HepG2 (cell line): Measurements from ENCODE around the gene TMEM14B. TPM values are rescaled to one million over a fixed set of nuclear protein-coding genes. Genes with fewer than 3 reads are reported as not detected.

Source experiments
- AGO1 ChIP-seq: fragments of 200-400 bp; formaldehyde crosslinking; IDR thresholded peaks from 2 replicates; pipeline ENCODE4 v1.6.1; 2017; ENCODE audit warnings: mild to moderate bottlenecking, low read depth, low read length, moderate library complexity; ENCODE audit not compliant: poor library complexity, severe bottlenecking
- BHLHE40 ChIP-seq: IDR thresholded peaks from 2 replicates; pipeline ENCODE4 v1.6.1; 2011; ENCODE audit warnings: low read length, improper control_type of control experiment
- CREB1 ChIP-seq, 2 experiments: fragments of 450-650 bp in 1 of 2; IDR thresholded peaks; 2 replicates each; pipeline ENCODE4 v1.6.1; 2016 to 2017; ENCODE audit warnings: control low read depth in 1 of 2, mild to moderate bottlenecking in 1 of 2, missing compliant biosample characterization in 1 of 2, missing genetic modification characterization in 1 of 2
- CREBL2 ChIP-seq: sonication (generic); formaldehyde crosslinking; IDR thresholded peaks from 2 replicates; pipeline ENCODE4 v1.8.1; 2023; ENCODE audit warnings: missing genetic modification reagents, mild to moderate bottlenecking, borderline replicate concordance
- IKZF5 ChIP-seq: IDR thresholded peaks from 2 replicates; pipeline ENCODE4 v1.6.1; 2018; ENCODE audit warnings: missing genetic modification reagents, mild to moderate bottlenecking, missing compliant biosample characterization
- NCOR1 ChIP-seq: fragments of 200-600 bp; sonication (generic); IDR thresholded peaks from 2 replicates; pipeline ENCODE4 v1.7.0; 2017; ENCODE audit warnings: antibody characterized with exemption, low read length, borderline replicate concordance
- NONO ChIP-seq, 2 experiments: fragments of 450-650 bp in 1 of 2; sonication (generic) in 1 of 2; formaldehyde crosslinking in 1 of 2; IDR thresholded peaks in 1 of 2; conservative IDR thresholded peaks in 1 of 2; 2 replicates each; pipeline versions ENCODE4 v1.6.1 to v1.8.0; 2017 to 2022; ENCODE audit warnings: mild to moderate bottlenecking in 1 of 2, missing genetic modification reagents in 1 of 2, moderate library complexity in 1 of 2
- NR0B2 ChIP-seq: sonication (generic); formaldehyde crosslinking; IDR thresholded peaks from 2 replicates; pipeline ENCODE4 v1.4.0; 2020; ENCODE audit warnings: mild to moderate bottlenecking, missing genetic modification reagents
- NR2F2 ChIP-seq: IDR thresholded peaks from 2 replicates; pipeline ENCODE4 v1.6.1; 2012; ENCODE audit warnings: low read depth, inconsistent platforms, borderline replicate concordance
- PHF21A ChIP-seq: sonication (generic); formaldehyde crosslinking; IDR thresholded peaks from 2 replicates; pipeline ENCODE4 v1.5.0; 2020; ENCODE audit warnings: mild to moderate bottlenecking, missing genetic modification reagents
- REXO4 ChIP-seq: sonication (generic); formaldehyde crosslinking; IDR thresholded peaks from 2 replicates; pipeline ENCODE4 v1.8.0; 2022; ENCODE audit warnings: missing genetic modification reagents, mild to moderate bottlenecking, borderline replicate concordance
- TCF12 ChIP-seq, 2 experiments: fragments of 450-650 bp in 1 of 2; sonication (generic) in 1 of 2; formaldehyde crosslinking in 1 of 2; IDR thresholded peaks; 2 replicates each; pipeline versions ENCODE4 v1.6.1 to v1.8.0; 2017 to 2022; ENCODE audit warnings: antibody characterized with exemption in 1 of 2, mild to moderate bottlenecking in 1 of 2, missing genetic modification reagents in 1 of 2, moderate library complexity in 1 of 2
- TEAD2 ChIP-seq: sonication (generic); formaldehyde crosslinking; IDR thresholded peaks from 2 replicates; pipeline ENCODE4 v1.9.0; 2021; ENCODE audit warnings: missing genetic modification reagents
- ZBTB44 ChIP-seq: sonication (generic); formaldehyde crosslinking; IDR thresholded peaks from 2 replicates; pipeline ENCODE4 v1.4.0; 2020; ENCODE audit warnings: missing genetic modification reagents
- ZFP90 ChIP-seq: sonication (generic); formaldehyde crosslinking; IDR thresholded peaks from 2 replicates; pipeline ENCODE4 v1.8.0; 2022; ENCODE audit warnings: missing genetic modification reagents, mild to moderate bottlenecking, inconsistent platforms, borderline replicate concordance
- ZNF18 ChIP-seq: sonication (generic); formaldehyde crosslinking; IDR thresholded peaks from 2 replicates; pipeline ENCODE4 v1.8.0; 2022; ENCODE audit warnings: mild to moderate bottlenecking, missing genetic modification reagents; ENCODE audit not compliant: insufficient replicate concordance
- ZNF224 ChIP-seq: sonication (generic); formaldehyde crosslinking; IDR thresholded peaks from 2 replicates; pipeline ENCODE4 v1.5.0; 2020; ENCODE audit warnings: mild to moderate bottlenecking, missing genetic modification reagents
- ZNF33A ChIP-seq: sonication (generic); formaldehyde crosslinking; IDR thresholded peaks from 2 replicates; pipeline ENCODE4 v1.5.1; 2020; ENCODE audit warnings: missing genetic modification reagents, mild to moderate bottlenecking, moderate library complexity, borderline replicate concordance
- ZNF431 ChIP-seq: sonication (generic); formaldehyde crosslinking; IDR thresholded peaks from 2 replicates; pipeline ENCODE4 v1.9.0; 2022; ENCODE audit warnings: missing genetic modification reagents, low read depth, mild to moderate bottlenecking, borderline replicate concordance
- ZNF7 ChIP-seq: IDR thresholded peaks from 2 replicates; pipeline ENCODE4 v1.6.1; 2016; ENCODE audit warnings: missing biosample characterization, missing genetic modification reagents
- ZNF816 ChIP-seq: sonication (generic); formaldehyde crosslinking; IDR thresholded peaks from 2 replicates; pipeline ENCODE4 v1.8.0; 2022; ENCODE audit warnings: missing genetic modification reagents, mild to moderate bottlenecking, borderline replicate concordance
- ZNF841 ChIP-seq: sonication (generic); formaldehyde crosslinking; IDR thresholded peaks from 2 replicates; pipeline ENCODE4 v1.8.1; 2023; ENCODE audit warnings: missing genetic modification reagents, borderline replicate concordance
- ZSCAN29 ChIP-seq: sonication (generic); formaldehyde crosslinking; conservative IDR thresholded peaks from 2 replicates; pipeline ENCODE4 v1.4.0; 2020; ENCODE audit warnings: mild to moderate bottlenecking, missing genetic modification reagents
- polyA plus RNA-seq, 8 experiments: library from polyadenylated mRNA; depleted of rRNA in 3 of 8; stranded (reverse) in 7 of 8; unstranded in 1 of 8; fragments of >200 nt; fragmentation: Illumina TruSeq in 4 of 8; extraction: Trizol in 4 of 8; gene quantifications; 2 replicates each; pipeline versions ENCODE4 v1.2.1 to v1.2.3, GENCODE V29; 2011 to 2016; ENCODE audit warnings: low read depth in 4 of 8, missing spikeins in 1 of 8, mixed read lengths in 1 of 8; ENCODE audit not compliant: insufficient read depth in 1 of 8
- total RNA-seq, 5 experiments: library from RNA; depleted of rRNA; stranded (reverse); fragments of >200 nt; fragmentation: Illumina TruSeq; extraction: Trizol; gene quantifications; 2 replicates each; pipeline ENCODE4 v1.2.3, GENCODE V29; 2016; ENCODE audit warnings: low read depth in 1 of 5

Gene TMEM14B
- total and polyA plus RNA-seq, 2 of the 13 experiments (the other 11 are each of a cell fraction or from before 2014, with no cell fraction given), result 133 to 200 TPM

GRCh38 chr6:10747251-10747972 lies at the start of gene TMEM14B (continued):
- TF ChIP-seq TCF12 (IDR thresholded peaks at IDR 0.05) (no peak), TCF12 (CRISPR knock-in tag; IDR thresholded peaks at IDR 0.05) (peak; percentile 92; the same call in 1 of the 2 replicates), ZNF18 (CRISPR knock-in tag) (no peak), ZFP90 (CRISPR knock-in tag) (peak; percentile 39; the same call in 1 of the 2 replicates), NONO (IDR thresholded peaks at IDR 0.05) (no peak), NONO (CRISPR knock-in tag; conservative IDR thresholded peaks at IDR 0.05) (peak; percentile 95), AGO1 (peak; percentile 77), ZNF431 (CRISPR knock-in tag) (no peak; the same call in 1 of the 2 replicates), ZNF7 (CRISPR knock-in tag) (no peak), TEAD2 (CRISPR knock-in tag) (no peak), ZNF816 (CRISPR knock-in tag) (peak; percentile 94; the same call in 1 of the 2 replicates), BHLHE40 (peak; percentile 84), PHF21A (peak; percentile 94), ZSCAN29 (CRISPR knock-in tag) (no peak; the same call in none of the 2 replicates), CREBL2 (CRISPR knock-in tag) (no peak), NR2F2 (peak; percentile 28; the same call in 1 of the 2 replicates), ZNF841 (CRISPR knock-in tag) (no peak), NR0B2 (CRISPR knock-in tag) (peak; percentile 95), CREB1 (IDR thresholded peaks at IDR 0.05) (no peak), CREB1 (CRISPR knock-in tag; IDR thresholded peaks at IDR 0.05) (peak; percentile 69; the same call in 1 of the 2 replicates), ZNF224 (CRISPR knock-in tag) (0 out of 2 replicates have a peak, but pooled peaks have one; percentile 48), REXO4 (0 out of 2 replicates have a peak, but pooled peaks have one; percentile 69), IKZF5 (CRISPR knock-in tag) (peak; percentile 95), ZNF33A (CRISPR knock-in tag) (no peak), ZBTB44 (CRISPR knock-in tag) (no peak; the same call in 1 of the 2 replicates), NCOR1 (peak; percentile 52; the same call in 1 of the 2 replicates)
